Endothelial cell of umbilical vein (primary cell): ENCODE measurements around the gene MGAT5B. TPM values are rescaled to one million over a fixed set of nuclear protein-coding genes. Genes with fewer than 3 reads are reported as not detected.

ENCODE experiments used
- BruUV-seq: library from RNA; stranded (reverse); fragments of 400-500 nt; replicated peaks from 2 replicates; lab custom pipeline; 2021; lab: Mats Ljungman, UMichigan
- CTCF ChIA-PET: fragments of 300-600, 350-600 bp; sonication (Branson Sonifier 250); formaldehyde crosslinking; loops from one replicate; lab custom pipeline; 2021; ENCODE audit warnings: antibody characterized with exemption, inconsistent platforms; lab: Charles Lee
- POLR2A ChIA-PET: fragments of 300-600, 350-600 bp; sonication (Branson Sonifier 250); formaldehyde crosslinking; loops from one replicate; lab custom pipeline; 2021; ENCODE audit warnings: antibody characterized with exemption, inconsistent platforms; lab: Charles Lee
- DNase-seq: peaks from one replicate; pipeline ENCODE4 v3.0.0-alpha.2; 2011; ENCODE audit warnings: low read depth, low spot score
- FAIRE-seq: peaks from 2 replicates; lab custom pipeline; 2011; peaks lifted over from hg19 to GRCh38; lab: Jason Lieb, UNC
- H2AFZ ChIP-seq: 2 replicates; pipeline ENCODE4 v1.6.0; 2012; ENCODE audit warnings: low read depth, low read length, control low read depth, inconsistent platforms
- H3K27ac ChIP-seq: 2 replicates; pipeline ENCODE4 v1.5.1; 2011; ENCODE audit warnings: low read depth, mild to moderate bottlenecking, control low read depth, low read length, moderate library complexity; ENCODE audit not compliant: insufficient read depth
- H3K27me3 ChIP-seq, 2 experiments: 2 replicates each; pipeline versions ENCODE4 v1.6.0 to v1.6.1; 2011; ENCODE audit warnings: low read length in 2 of 2, mixed read lengths in 1 of 2; ENCODE audit not compliant: control insufficient read depth in 2 of 2, insufficient read depth in 2 of 2
- H3K36me3 ChIP-seq, 2 experiments: 2 replicates in 1 of 2; 3 replicates in 1 of 2; pipeline ENCODE4 v1.5.1; 2011; ENCODE audit warnings: low read length in 2 of 2, mild to moderate bottlenecking in 1 of 2, moderate library complexity in 1 of 2; ENCODE audit not compliant: control insufficient read depth in 2 of 2, insufficient read depth in 2 of 2; ENCODE audit errors: extremely low read depth in 1 of 2
- H3K4me1 ChIP-seq: 3 replicates; pipeline ENCODE4 v1.5.1; 2011; ENCODE audit warnings: mild to moderate bottlenecking, low read length; ENCODE audit not compliant: control insufficient read depth, insufficient read depth; ENCODE audit errors: extremely low read depth
- H3K4me2 ChIP-seq: 2 replicates; pipeline ENCODE4 v1.6.1; 2011; ENCODE audit warnings: low read length, control low read depth, mixed read lengths; ENCODE audit not compliant: insufficient read depth
- H3K4me3 ChIP-seq, 3 experiments: fragments of 200-600 bp in 1 of 3; sonication (generic), shearing (Covaris generic) in 1 of 3; replicated peaks in 1 of 3; 2 replicates each; pipeline ENCODE4 v1.5.1; 2011 to 2016; ENCODE audit warnings: control low read depth in 3 of 3, low read length in 3 of 3, mild to moderate bottlenecking in 2 of 3, inconsistent platforms in 1 of 3, low read depth in 1 of 3, moderate library complexity in 1 of 3; ENCODE audit not compliant: insufficient read depth in 1 of 3
- H3K79me2 ChIP-seq: 2 replicates; pipeline ENCODE4 v1.6.0; 2012; ENCODE audit warnings: low read length, inconsistent platforms; ENCODE audit not compliant: control insufficient read depth, insufficient read depth
- H3K9ac ChIP-seq: replicated peaks from 2 replicates; pipeline ENCODE3; 2011; ENCODE audit warnings: low read length, control low read depth; ENCODE audit not compliant: insufficient read depth; ENCODE audit errors: extremely low read depth
- H3K9me1 ChIP-seq: replicated peaks from 3 replicates; pipeline ENCODE4 v1.6.0; 2011; ENCODE audit warnings: mild to moderate bottlenecking, low read length; ENCODE audit not compliant: control insufficient read depth, insufficient read depth; ENCODE audit errors: extremely low read depth
- H3K9me3 ChIP-seq: replicated peaks from 2 replicates; pipeline ENCODE4 v1.5.1; 2012; ENCODE audit warnings: low read length, inconsistent platforms; ENCODE audit not compliant: control insufficient read depth, insufficient read depth
- H4K20me1 ChIP-seq: replicated peaks from 2 replicates; pipeline ENCODE3; 2011; ENCODE audit warnings: mild to moderate bottlenecking, low read length; ENCODE audit not compliant: control insufficient read depth, insufficient read depth; ENCODE audit errors: extremely low read depth
- FOS ChIP-seq: IDR thresholded peaks from 2 replicates; pipeline ENCODE4 v1.6.1; 2011; ENCODE audit warnings: mild to moderate bottlenecking, low read length, moderate library complexity, borderline replicate concordance; ENCODE audit not compliant: insufficient read depth
- GATA2 ChIP-seq: IDR thresholded peaks from 2 replicates; pipeline ENCODE4 v1.7.0; 2011; ENCODE audit warnings: low read depth, mild to moderate bottlenecking, moderate library complexity, mixed read lengths, low read length; ENCODE audit not compliant: insufficient read length, insufficient read depth
- JUN ChIP-seq: IDR thresholded peaks from 2 replicates; pipeline ENCODE4 v1.6.1; 2011; ENCODE audit warnings: borderline replicate concordance, low read depth; ENCODE audit not compliant: insufficient read length, insufficient read depth
- MYC ChIP-seq: IDR thresholded peaks from one replicate; pipeline ENCODE4 v1.6.1; 2011; ENCODE audit warnings: mild to moderate bottlenecking, low read depth, low read length
- POLR2A ChIP-seq: IDR thresholded peaks from 2 replicates; pipeline ENCODE4 v1.6.1; 2012; ENCODE audit warnings: low read depth, mild to moderate bottlenecking, control low read depth, low read length
- POLR2AphosphoS5 ChIP-seq: IDR thresholded peaks from 2 replicates; pipeline ENCODE4 v1.6.1; 2012; ENCODE audit warnings: low read depth, mild to moderate bottlenecking, control low read depth, low read length, moderate library complexity; ENCODE audit not compliant: insufficient read depth
- dilution Hi-C: fragments of 300-500 bp; cut with MboI; formaldehyde crosslinking; loops from one replicate; pipeline ENCODE4 v1.15.0; 2019; ENCODE audit warnings: low sequenced_read_pairs; ENCODE audit not compliant: extremely low pct_ligation_motif_present
- intact Hi-C: fragments of 100-400 bp; cut with micrococcal nuclease; formaldehyde crosslinking; loops from one replicate; pipeline ENCODE4 v1.10.0; 2022
- polyA plus RNA-seq, 4 experiments: library from polyadenylated mRNA; depleted of rRNA in 3 of 4; stranded (reverse) in 3 of 4; unstranded in 1 of 4; fragments of >200 nt; gene quantifications; 2 replicates each; pipeline versions ENCODE4 v1.2.1 to v1.2.3, GENCODE V29; 2011 to 2012; ENCODE audit warnings: missing spikeins in 1 of 4
- total RNA-seq: library from RNA; stranded (reverse); gene quantifications from 2 replicates; pipeline ENCODE4 v1.2.3, GENCODE V29; 2021
- TF ChIP-seq, protein P1 (sequence below), 2 donors: IDR thresholded peaks; 1 replicate in 1 of 2; 2 replicates in 1 of 2; pipeline ENCODE4 v1.5.1; 2011; ENCODE audit warnings: low read length in 2 of 2, mild to moderate bottlenecking in 2 of 2, moderate library complexity in 2 of 2, control low read depth in 1 of 2, inconsistent platforms in 1 of 2, low read depth in 1 of 2; ENCODE audit not compliant: insufficient read depth in 1 of 2; ENCODE audit errors: extremely low read depth in 1 of 2

Gene MGAT5B
- total and polyA plus RNA-seq, 2 donors (not counting 3 experiments of a cell fraction or from before 2014, with no cell fraction given) = 1.7 to 2.1 TPM

- Histone ChIP-seq H3K9me3 (no peaks in the 10 kb centered on the region), H3K9me1 (no peaks in the 10 kb centered on the region), H3K4me1 (peaks cover 7% of the 10 kb centered on the region), H3K27ac (no peak overlapping the region), H3K4me3 (no peak overlapping the region), H3K27me3 (no peaks in the 10 kb centered on the region), H3K79me2 (no peaks in the 10 kb centered on the region), H3K4me2 (no peak overlapping the region), H3K9ac (no peak overlapping the region), H3K36me3 (no peaks in the 10 kb centered on the region), H2AFZ (no peak overlapping the region), H4K20me1 (no peaks in the 10 kb centered on the region)
- TF ChIP-seq FOS = no peak
- no peak for TF ChIP-seq MYC
- no peak for TF ChIP-seq GATA2
- ChIA-PET POLR2A (no interaction called here), CTCF (no interaction called here)
- dilution Hi-C loops (no loop called here), intact Hi-C loops (no loop called here)
- no peak for FAIRE-seq
- BruUV-seq = no TSS peak
- DNase-seq = no peak
Measured at GRCh38 chr17:76877437-76877836, 9.2 kb downstream of the MGAT5B start.

DNA sequence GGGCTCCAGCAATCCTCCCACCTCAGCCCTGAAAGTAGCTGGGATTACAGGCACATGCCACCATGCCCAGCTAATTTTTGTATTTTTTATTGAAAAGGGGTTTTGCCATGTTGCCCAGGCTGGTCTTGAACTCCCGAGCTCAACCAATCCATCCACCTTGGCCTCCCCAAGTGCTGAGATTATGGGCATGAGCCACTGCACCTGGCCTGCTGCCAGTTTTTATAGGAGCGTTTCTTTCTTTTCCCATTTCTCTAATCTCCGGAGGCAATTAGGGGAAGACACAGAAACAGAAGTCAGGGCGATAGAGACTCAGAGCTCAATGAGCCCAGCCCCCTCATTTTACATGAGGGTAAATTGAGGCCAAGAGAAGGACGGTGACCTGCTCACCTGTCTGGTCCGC is 10.4 kb downstream of the MGAT5B start:
- H3K79me2 ChIP-seq = no peaks in the 10 kb centered on the region
- no peaks in the 10 kb centered on the region for H3K27me3 ChIP-seq
- ChIA-PET POLR2A (no interaction called here), CTCF (interaction anchor here (0.6 to 4.5 kb wide), 6 partner anchors 11 to 257 kb away, joined by 3 to 24 read pairs (median 4); partner anchors contain the start of gene MGAT5B)
- no peaks in the 10 kb centered on the region for H4K20me1 ChIP-seq
- no peak overlapping the region for H3K4me2 ChIP-seq
- intact Hi-C loops (no loop called here), dilution Hi-C loops (no loop called here)
- H2AFZ ChIP-seq = no peak overlapping the region
- H3K9me3 ChIP-seq = no peaks in the 10 kb centered on the region
- TF ChIP-seq POLR2A = no peak
- TF ChIP-seq, protein P1, sequence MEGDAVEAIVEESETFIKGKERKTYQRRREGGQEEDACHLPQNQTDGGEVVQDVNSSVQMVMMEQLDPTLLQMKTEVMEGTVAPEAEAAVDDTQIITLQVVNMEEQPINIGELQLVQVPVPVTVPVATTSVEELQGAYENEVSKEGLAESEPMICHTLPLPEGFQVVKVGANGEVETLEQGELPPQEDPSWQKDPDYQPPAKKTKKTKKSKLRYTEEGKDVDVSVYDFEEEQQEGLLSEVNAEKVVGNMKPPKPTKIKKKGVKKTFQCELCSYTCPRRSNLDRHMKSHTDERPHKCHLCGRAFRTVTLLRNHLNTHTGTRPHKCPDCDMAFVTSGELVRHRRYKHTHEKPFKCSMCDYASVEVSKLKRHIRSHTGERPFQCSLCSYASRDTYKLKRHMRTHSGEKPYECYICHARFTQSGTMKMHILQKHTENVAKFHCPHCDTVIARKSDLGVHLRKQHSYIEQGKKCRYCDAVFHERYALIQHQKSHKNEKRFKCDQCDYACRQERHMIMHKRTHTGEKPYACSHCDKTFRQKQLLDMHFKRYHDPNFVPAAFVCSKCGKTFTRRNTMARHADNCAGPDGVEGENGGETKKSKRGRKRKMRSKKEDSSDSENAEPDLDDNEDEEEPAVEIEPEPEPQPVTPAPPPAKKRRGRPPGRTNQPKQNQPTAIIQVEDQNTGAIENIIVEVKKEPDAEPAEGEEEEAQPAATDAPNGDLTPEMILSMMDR (IDR thresholded peaks at IDR 0.05; ENCODE audit: extremely low read depth in 1 of 2, insufficient read depth in 1 of 2, low read depth in 1 of 2, low read length in 2 of 2) = no peak
- no peak for TF ChIP-seq FOS
- TF ChIP-seq POLR2AphosphoS5 = no peak
- no peak for TF ChIP-seq GATA2
- no peak for TF ChIP-seq MYC
- TF ChIP-seq JUN = no peak
- no peak for FAIRE-seq
- no peak overlapping the region for H3K9ac ChIP-seq
- no peaks in the 10 kb centered on the region for H3K36me3 ChIP-seq
- no peak overlapping the region for H3K4me3 ChIP-seq
- H3K27ac ChIP-seq = no peak overlapping the region
- DNase-seq = no peak
- no peaks in the 10 kb centered on the region for H3K4me1 ChIP-seq
- BruUV-seq = no TSS peak
- no peaks in the 10 kb centered on the region for H3K9me1 ChIP-seq
